Activated naive CD8-positive, alpha-beta T cell treated with anti-CD3 and anti-CD28 coated beads for 36 hours (primary cell): Measurements from ENCODE around the gene AMY2A. TPM values are rescaled to one million over a fixed set of nuclear protein-coding genes. Genes with fewer than 3 reads are reported as not detected.
A peak's percentile ranks its signal among the peaks of the same experiment; 100 is the strongest.
"Not testable (repeated sequence)": the region's sequence is repeated elsewhere in the genome, so short reads cannot be mapped to it uniquely, and the experiment has no call there.

ENCODE experiments used
- DNase-seq: peaks from one replicate; pipeline ENCODE4 v3.0.0; 2021
- H3K27ac Mint-ChIP-seq: one replicate; pipeline ENCODE4 v1.8.0; 2022; ENCODE audit warnings: mild to moderate bottlenecking, moderate library complexity, mixed read lengths
- H3K27me3 Mint-ChIP-seq: one replicate; pipeline ENCODE4 v1.8.0; 2022; ENCODE audit warnings: mild to moderate bottlenecking, mixed read lengths
- H3K36me3 Mint-ChIP-seq: one replicate; pipeline ENCODE4 v1.8.0; 2021; ENCODE audit warnings: mild to moderate bottlenecking, mixed read lengths
- H3K4me1 Mint-ChIP-seq: one replicate; pipeline ENCODE4 v1.8.0; 2021; ENCODE audit warnings: mixed read lengths
- H3K4me3 Mint-ChIP-seq: one replicate; pipeline ENCODE4 v1.8.0; 2022; ENCODE audit warnings: mild to moderate bottlenecking, moderate library complexity, mixed read lengths
- H3K9me3 Mint-ChIP-seq: one replicate; pipeline ENCODE4 v1.8.0; 2022; ENCODE audit warnings: mixed read lengths
- total RNA-seq, 2 experiments: library from RNA; stranded (reverse); gene quantifications; one replicate each; pipeline ENCODE4 v1.2.3, GENCODE V29; 2021

The AMY2A gene
- total RNA-seq, result not detected

DNA sequence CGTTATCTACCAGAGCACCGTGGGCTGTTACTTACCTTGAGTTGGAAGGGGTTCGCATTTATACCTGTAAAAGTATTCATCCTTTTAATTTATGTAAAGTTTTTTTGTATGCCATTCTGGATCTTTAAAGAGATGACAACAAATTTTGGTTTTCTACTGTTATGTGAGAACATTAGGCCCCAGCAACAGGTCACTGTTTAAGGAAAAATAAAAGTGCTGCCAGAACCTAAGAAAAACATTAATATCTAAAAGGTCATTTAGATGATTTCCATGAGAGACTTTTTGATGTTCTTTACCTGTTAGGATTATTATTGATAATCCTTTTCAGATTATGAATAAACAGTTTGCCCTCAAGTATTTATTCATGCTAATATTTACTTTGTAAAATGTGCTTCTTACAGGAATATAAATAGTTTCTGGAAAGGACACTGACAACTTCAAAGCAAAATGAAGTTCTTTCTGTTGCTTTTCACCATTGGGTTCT lies at the start of gene AMY2A:
AMY2A (plus strand) TSS at position 434 of the 484 bp plus-strand sequence; CDS start at position 448, 14 bp downstream.
- not testable (repeated sequence) for H3K27ac Mint-ChIP-seq, H3K9me3 Mint-ChIP-seq, DNase-seq, H3K36me3 Mint-ChIP-seq, H3K4me1 Mint-ChIP-seq, H3K27me3 Mint-ChIP-seq, H3K4me3 Mint-ChIP-seq

DNA sequence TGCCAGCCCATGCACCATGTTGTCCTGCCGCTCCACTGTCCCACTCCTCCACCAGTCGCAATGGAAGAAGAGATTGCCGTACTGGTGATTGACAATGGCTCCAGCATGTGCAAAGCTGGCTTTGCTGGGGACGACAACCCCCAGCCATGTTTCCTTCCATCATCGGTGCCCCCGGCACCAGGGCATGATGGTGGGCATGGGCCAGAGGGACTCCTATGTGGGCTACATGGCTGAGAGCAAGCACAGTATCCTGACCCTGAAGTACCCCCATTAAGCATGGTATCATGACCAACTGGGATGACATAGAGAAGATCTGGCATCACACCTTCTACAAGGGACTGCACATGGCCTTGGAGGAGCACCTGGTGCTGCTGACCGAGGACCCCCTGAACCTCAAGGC lies 47.7 kb upstream of the AMY2A start:
- Mint-ChIP-seq H3K9me3 (no peaks in the 10 kb centered on the region), H3K27me3 (no peaks in the 10 kb centered on the region), H3K36me3 (peaks cover 22% of the 10 kb centered on the region), H3K4me3 (no peak overlapping the region), H3K27ac (no peak overlapping the region), H3K4me1 (no peaks in the 10 kb centered on the region)
- no peak for DNase-seq

DNA sequence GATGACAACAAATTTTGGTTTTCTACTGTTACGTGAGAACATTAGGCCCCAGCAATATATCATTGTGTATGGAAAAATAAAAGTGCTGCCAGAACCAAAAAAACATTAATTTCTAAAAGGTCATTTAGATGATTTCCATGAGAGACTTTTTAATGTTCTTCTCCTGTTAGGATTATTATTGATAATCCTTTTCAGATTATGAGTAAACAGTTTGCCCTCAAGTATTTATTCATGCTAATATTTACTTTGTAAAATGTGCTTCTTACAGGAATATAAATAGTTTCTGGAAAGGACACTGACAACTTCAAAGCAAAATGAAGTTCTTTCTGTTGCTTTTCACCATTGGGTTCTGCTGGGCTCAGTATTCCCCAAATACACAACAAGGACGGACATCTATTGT lies 45.9 kb upstream of the AMY2A start, which contains the start of gene AMY2B:
AMY2B (plus strand) TSS at position 301 of the 400 bp plus-strand sequence; CDS start at position 315, 14 bp downstream.
- peaks cover 19% of the 10 kb centered on the region for H3K36me3 Mint-ChIP-seq
- H3K27me3 Mint-ChIP-seq, H3K9me3 Mint-ChIP-seq, H3K27ac Mint-ChIP-seq, H3K4me3 Mint-ChIP-seq, H3K4me1 Mint-ChIP-seq, DNase-seq: not testable (repeated sequence)

DNA sequence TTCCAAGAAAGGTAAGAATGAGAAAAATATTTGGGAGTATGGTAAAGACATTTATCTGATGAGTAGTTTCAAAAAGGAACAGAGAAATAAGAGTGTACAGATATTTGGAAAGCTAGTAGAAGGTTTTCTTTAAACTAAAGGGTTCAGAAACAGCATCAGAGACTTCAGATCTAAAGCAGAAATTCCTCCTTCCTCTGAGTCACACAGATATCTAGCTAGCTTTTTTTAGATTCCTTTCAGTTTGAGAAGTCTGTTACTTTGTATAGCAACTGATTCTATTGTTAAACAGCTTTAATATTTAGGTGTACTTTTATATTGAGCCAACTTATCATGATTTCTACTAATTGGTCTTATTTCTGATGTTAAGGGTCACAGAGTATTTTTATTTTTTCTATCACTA lies 41.2 kb upstream of the AMY2A start:
- Mint-ChIP-seq H3K36me3 (peaks cover 6% of the 10 kb centered on the region), H3K4me3 (no peak overlapping the region), H3K9me3 (no peaks in the 10 kb centered on the region), H3K27me3 (no peaks in the 10 kb centered on the region), H3K27ac (peak overlapping the region; percentile 26), H3K4me1 (peaks cover 8% of the 10 kb centered on the region)
- no peak for DNase-seq

DNA sequence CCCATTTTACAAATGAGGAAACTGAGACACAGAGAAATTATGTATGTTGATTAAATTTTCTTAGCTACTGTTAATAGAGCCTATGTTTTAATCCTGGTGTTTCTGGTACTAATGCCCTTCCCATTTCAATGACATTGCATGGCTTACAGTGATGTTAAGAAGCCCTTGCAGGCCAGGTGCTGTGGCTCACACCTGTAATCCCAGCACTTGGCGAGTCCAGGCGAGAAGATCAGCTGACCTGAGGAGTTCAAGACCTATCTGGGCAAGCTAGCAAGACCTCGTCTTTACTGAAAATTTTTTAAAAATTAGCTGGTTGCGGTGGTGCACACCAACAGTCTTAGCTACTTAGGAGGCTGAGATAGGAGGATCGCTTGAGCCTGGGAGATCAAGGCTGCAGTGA lies 40.4 kb upstream of the AMY2A start:
- H3K36me3 Mint-ChIP-seq, result not testable (repeated sequence)

DNA sequence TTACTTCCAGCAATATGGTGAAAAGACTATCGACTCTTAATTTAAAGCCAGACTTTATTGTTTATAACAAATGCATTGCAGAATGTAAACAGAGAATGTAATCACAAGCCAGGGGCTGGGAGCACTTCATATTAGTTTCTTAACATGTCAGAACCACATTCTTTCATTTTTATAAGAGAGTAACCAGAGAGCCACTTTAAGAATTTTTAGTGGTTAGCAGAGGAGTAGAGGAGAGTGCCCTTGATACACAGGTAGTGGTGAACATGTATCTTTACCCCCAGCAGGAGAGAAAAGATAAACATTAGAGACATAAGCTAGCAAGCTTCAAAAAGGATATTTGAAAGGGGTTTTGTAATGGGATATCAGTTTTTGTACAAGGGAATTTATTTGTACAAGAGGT lies 34.8 kb upstream of the AMY2A start:
- Mint-ChIP-seq H3K27me3 (no peaks in the 10 kb centered on the region), H3K36me3 (no peaks in the 10 kb centered on the region), H3K9me3 (peaks cover 4% of the 10 kb centered on the region), H3K27ac (no peak overlapping the region), H3K4me1 (no peaks in the 10 kb centered on the region), H3K4me3 (no peak overlapping the region)
- DNase-seq, result no peak

More for the DNA sequence above, 40.4 kb upstream of the AMY2A start:
- not testable (repeated sequence) for H3K27ac Mint-ChIP-seq, H3K27me3 Mint-ChIP-seq, DNase-seq, H3K4me1 Mint-ChIP-seq, H3K4me3 Mint-ChIP-seq, H3K9me3 Mint-ChIP-seq

DNA sequence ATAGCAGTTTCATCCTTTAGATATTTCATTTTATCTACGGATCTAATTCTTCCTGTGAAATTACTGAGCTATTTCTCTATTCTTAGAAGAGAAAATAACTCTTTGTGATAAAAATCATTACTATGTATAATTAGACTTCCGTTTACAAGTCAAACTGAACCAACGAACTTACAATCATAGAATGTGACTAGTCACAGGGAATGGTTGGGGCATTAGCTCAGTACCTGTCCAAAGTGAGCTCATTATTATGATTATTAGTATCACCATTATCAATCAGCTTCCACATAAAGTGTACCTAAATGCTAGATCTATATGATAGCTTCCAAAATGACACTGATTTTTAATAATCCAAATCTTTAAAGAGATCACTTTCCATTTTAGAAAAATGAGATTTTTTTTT lies 33.3 kb upstream of the AMY2A start:
- no peak overlapping the region for H3K4me3 Mint-ChIP-seq
- no peak overlapping the region for H3K27ac Mint-ChIP-seq
- H3K27me3 Mint-ChIP-seq, result no peaks in the 10 kb centered on the region
- DNase-seq, result no peak
- H3K36me3 Mint-ChIP-seq, result no peaks in the 10 kb centered on the region
- H3K4me1 Mint-ChIP-seq, result no peaks in the 10 kb centered on the region
- H3K9me3 Mint-ChIP-seq, result peaks cover 6% of the 10 kb centered on the region

DNA sequence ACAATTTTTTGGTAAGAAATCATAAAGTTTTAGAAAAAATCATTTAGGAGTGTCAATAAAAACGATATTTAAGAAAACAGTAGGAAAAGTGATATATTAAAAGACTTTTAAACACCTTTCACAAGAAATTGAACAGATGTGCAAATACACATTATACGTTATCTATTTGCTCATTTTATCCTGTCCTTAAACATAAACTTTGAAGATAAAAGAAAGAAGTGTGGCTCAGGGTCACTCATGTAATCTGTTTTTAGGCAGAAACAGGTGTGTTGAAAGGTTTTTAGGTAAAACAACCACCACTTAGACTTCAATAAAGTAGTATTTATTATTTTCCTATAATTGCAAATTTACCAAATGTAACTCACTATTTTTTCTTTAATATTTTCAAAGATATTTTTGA lies 32.7 kb upstream of the AMY2A start:
- Mint-ChIP-seq H3K27me3 (no peaks in the 10 kb centered on the region), H3K36me3 (peaks cover under 1% of the 10 kb centered on the region), H3K4me3 (no peak overlapping the region), H3K4me1 (no peaks in the 10 kb centered on the region), H3K27ac (no peak overlapping the region), H3K9me3 (peaks cover 9% of the 10 kb centered on the region)
- DNase-seq, result no peak

DNA sequence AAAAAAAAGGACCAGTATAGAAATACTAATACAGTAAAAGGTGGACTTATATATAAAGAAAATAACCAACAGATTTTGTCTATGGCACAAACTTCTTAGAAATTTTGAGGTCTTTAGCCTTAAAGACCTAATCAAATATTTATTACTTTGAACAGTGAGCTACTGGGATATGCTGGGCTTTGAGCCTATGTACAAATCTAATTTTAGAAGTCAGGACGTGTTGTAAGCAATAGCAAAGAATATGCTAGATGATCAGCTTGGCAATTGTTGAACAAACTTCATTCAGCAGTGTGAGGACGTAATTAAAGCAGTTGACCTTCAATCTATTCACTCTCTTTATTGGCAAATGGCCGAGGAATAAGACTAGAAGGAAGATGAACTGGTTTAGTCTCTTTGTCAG lies 14.5 kb upstream of the AMY2A start:
- not testable (repeated sequence) for H3K4me1 Mint-ChIP-seq, H3K27me3 Mint-ChIP-seq, H3K36me3 Mint-ChIP-seq, H3K9me3 Mint-ChIP-seq, H3K4me3 Mint-ChIP-seq, H3K27ac Mint-ChIP-seq, DNase-seq

DNA sequence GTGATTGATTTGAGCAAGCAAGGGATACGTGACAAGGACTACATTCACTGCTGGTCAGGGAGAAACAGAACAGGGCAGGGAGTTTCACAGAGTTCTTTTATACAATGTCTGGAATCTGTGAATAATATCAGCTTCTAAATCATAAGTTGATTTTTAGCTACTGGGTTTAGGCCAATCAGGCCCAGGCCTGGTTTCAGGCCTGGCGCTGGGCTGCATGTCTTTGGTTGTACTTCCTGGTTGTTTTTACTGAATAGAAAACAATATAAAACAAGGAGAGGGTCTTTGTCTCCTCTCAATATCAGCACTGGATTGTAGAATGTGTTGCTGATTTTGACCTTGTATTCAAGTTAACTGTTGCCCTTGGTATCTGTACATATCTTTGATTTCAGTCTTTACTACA lies 865 bp upstream of the AMY2A start:
- Mint-ChIP-seq H3K4me3 (no peak overlapping the region), H3K27me3 (no peaks in the 10 kb centered on the region), H3K27ac (no peak overlapping the region), H3K4me1 (no peaks in the 10 kb centered on the region), H3K9me3 (peaks cover 1% of the 10 kb centered on the region), H3K36me3 (no peaks in the 10 kb centered on the region)
- DNase-seq, result no peak

DNA sequence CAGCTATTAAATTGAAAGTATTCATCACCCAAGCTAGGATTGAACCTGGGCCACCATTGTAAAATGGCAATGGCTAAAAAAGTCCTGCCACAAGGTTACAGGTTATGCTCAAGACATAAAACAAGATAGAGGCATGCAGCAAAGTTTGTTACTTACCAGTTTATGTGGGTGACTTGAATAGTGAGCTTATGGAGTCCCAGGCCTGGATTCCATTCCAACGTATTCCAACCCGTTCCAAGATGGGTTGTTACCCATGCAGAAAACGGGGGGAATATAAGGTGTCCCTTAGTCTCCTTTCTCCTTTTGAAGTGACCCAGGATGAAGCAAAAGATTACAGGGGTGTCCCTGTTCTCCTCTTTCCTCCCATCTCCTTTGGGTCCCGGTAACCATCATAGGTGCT lies 10.2 kb downstream of the AMY2A start:
- not testable (repeated sequence) for H3K9me3 Mint-ChIP-seq, H3K4me3 Mint-ChIP-seq, H3K27ac Mint-ChIP-seq, H3K4me1 Mint-ChIP-seq, H3K27me3 Mint-ChIP-seq, DNase-seq, H3K36me3 Mint-ChIP-seq

DNA sequence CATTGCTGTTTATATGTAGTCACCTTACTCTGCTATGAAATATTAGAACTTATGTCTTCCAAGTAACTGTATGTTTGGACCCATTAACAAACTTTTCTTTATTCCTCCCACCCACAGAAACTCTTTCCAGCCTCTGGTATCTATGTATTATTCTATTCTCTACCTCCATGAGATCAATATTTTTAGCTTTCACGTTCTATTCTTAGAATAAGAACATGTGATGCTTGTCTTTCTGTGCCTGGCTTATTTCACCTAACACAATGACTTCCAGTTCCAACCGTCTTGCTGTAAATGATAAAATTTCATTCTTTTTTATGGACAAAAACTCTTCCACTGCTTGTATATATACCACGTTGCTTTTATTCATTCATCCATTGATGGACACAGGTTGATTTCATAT lies 24.0 kb downstream of the AMY2A start:
- H3K4me3 Mint-ChIP-seq, H3K36me3 Mint-ChIP-seq, H3K9me3 Mint-ChIP-seq, H3K27ac Mint-ChIP-seq, H3K27me3 Mint-ChIP-seq, DNase-seq, H3K4me1 Mint-ChIP-seq: not testable (repeated sequence)

DNA sequence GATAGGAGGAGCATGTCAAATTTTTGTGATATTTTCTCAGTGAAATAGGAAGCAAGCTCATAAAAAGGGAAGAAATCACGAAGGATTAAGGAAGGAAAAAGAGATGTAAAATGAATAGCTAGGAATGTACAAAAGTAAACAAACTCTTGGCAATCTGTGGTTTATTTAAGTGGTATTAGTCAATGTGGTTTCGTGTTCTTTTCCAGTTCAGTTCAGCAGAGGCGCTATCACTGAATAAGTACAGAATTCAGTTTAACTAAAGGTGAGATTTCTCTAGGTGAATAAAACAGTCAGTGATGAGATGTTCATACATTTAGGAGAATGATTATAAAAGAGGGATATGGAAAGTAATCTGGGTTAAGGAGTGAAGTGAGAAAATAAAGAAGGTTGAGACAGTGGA lies 26.7 kb downstream of the AMY2A start:
- H3K27ac Mint-ChIP-seq, H3K36me3 Mint-ChIP-seq, H3K9me3 Mint-ChIP-seq, H3K4me3 Mint-ChIP-seq, DNase-seq, H3K27me3 Mint-ChIP-seq, H3K4me1 Mint-ChIP-seq: not testable (repeated sequence)

DNA sequence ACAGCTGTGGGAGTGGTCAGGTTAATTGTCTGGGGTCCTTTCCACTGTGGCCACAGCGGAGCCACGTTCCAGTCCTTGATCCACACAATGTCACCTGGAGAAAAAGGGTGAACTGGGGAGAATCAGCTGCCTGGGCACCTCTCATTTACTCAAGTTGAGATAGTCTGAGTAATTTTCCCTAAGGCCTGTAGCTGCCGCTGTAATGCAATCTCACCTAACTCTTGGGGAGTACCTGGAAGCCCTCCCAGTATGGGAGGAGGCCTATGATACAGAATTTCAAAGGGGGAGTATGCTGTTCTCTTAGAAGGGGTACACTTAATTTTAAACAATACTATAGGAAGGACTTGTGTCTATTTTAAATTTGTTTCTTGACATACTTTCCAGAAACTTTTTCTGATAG lies 33.1 kb downstream of the AMY2A start:
- not testable (repeated sequence) for H3K4me1 Mint-ChIP-seq, H3K4me3 Mint-ChIP-seq, H3K27ac Mint-ChIP-seq, H3K27me3 Mint-ChIP-seq, DNase-seq, H3K36me3 Mint-ChIP-seq, H3K9me3 Mint-ChIP-seq

DNA sequence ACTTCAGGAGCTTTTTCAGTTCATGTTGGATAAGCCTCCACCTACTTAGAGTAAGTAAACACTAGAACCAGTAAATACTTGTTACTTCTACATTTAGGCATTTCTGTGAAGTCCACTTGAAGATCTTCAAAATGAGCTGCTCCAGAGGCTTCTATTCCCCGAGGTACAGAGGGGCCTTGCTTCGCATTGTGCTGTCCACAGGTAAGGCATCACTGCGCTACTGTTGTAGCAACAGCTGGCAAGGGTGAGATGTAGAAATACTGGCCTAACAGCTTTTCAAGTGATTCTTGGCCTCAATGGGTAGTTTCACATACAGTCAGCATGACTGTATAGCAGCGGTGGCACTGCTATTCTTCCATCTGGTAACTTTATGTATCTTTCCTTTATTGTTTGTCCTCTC lies 33.7 kb downstream of the AMY2A start:
- not testable (repeated sequence) for H3K36me3 Mint-ChIP-seq, H3K4me1 Mint-ChIP-seq, H3K27ac Mint-ChIP-seq, DNase-seq, H3K27me3 Mint-ChIP-seq, H3K9me3 Mint-ChIP-seq, H3K4me3 Mint-ChIP-seq

DNA sequence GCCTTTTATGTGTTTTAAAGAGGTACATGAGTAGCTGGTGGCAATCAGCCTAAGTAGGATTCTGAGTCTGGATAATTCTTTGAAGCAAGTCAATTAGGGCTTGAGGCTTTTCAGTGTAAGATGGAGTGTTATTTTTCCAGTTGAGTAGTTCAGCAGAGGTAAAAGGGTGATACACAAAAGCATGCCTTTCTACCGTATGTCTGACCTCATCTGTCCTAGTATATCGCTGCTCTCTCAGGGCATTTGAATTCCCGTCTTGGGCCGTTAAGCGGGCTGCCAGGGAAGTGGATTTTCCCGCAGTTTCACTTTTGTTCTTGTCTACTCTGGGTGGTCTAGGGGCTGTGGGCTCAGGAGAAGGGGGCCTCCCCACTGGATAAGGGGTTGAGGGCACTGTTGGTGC lies 36.9 kb downstream of the AMY2A start:
- not testable (repeated sequence) for DNase-seq, H3K27me3 Mint-ChIP-seq, H3K36me3 Mint-ChIP-seq, H3K27ac Mint-ChIP-seq, H3K4me1 Mint-ChIP-seq, H3K4me3 Mint-ChIP-seq, H3K9me3 Mint-ChIP-seq

DNA sequence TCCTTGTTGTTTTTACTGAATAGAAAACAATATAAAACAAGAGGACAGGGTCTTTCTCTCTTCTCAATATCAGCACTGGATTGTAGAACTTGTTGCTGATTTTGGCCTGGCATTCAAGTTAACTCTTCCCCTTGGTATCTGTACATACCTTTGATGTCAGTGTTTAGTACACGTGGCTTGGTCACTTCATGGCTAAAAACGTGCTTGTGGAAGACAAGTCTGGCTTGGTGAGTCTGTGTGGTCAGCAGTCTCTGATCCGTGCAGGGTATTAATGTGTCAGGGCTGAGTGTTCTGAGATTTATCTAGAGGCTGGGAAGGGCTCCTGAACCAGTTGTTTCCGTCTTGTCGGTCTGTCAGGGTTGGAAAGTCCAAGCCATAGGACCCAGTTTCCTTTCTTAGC lies 38.2 kb downstream of the AMY2A start, which contains the start of gene AMY1A:
AMY1A (plus strand) TSS at position 301 of the 400 bp plus-strand sequence. CDS start 571 bp downstream, outside the sequence.
- not testable (repeated sequence) for H3K36me3 Mint-ChIP-seq, H3K27ac Mint-ChIP-seq, H3K4me1 Mint-ChIP-seq, H3K4me3 Mint-ChIP-seq, H3K27me3 Mint-ChIP-seq, DNase-seq, H3K9me3 Mint-ChIP-seq
